T-cell (primary cell): ENCODE measurements around the gene FOXP1. TPM values are rescaled to one million over a fixed set of nuclear protein-coding genes. Genes with fewer than 3 reads are reported as not detected.
A peak's percentile ranks its signal among the peaks of the same experiment; 100 is the strongest.

ENCODE experiments used
- ATAC-seq, 4 experiments: fragments of 200-7000 bp in 3 of 4; fragments of 150-1000 bp in 1 of 4; cut with Tn5 transposase; replicated peaks in 1 of 4; 1 replicate in 3 of 4; 2 replicates in 1 of 4; pipeline ENCODE4 v1.10.0; 2021; ENCODE audit warnings: moderate library complexity in 3 of 4, mild to moderate bottlenecking in 2 of 4, moderate number of reproducible peaks in 1 of 4
- CTCF ChIA-PET, 2 donors: fragments of 300-600 bp; sonication (Branson Sonifier 250); formaldehyde crosslinking; loops; one replicate each; lab custom pipeline; 2022; ENCODE audit warnings: antibody characterized with exemption in 2 of 2; lab: Charles Lee
- POLR2A ChIA-PET, 2 donors: fragments of 300-600 bp; sonication (Branson Sonifier 250); formaldehyde crosslinking; loops; one replicate each; lab custom pipeline; 2022; ENCODE audit warnings: antibody characterized with exemption in 2 of 2; lab: Charles Lee
- DNase-seq, 35 experiments: peaks; one replicate each; pipeline versions ENCODE4 v3.0.0 to v3.0.0-alpha.2; 2013 to 2023
- H3K27ac ChIP-seq: one replicate; pipeline ENCODE4 v1.5.1; 2013; ENCODE audit warnings: low read length
- H3K27me3 ChIP-seq, 2 experiments: replicated peaks in 1 of 2; 1 replicate in 1 of 2; 2 replicates in 1 of 2; pipeline versions ENCODE4 v1.6.1 to v1.7.0; 2013; ENCODE audit warnings: low read length in 1 of 2, mixed read lengths in 1 of 2; ENCODE audit not compliant: control insufficient read depth in 2 of 2, insufficient read depth in 2 of 2; ENCODE audit errors: extremely low read depth in 1 of 2
- H3K36me3 ChIP-seq, 2 donors: 1 replicate in 1 of 2; 2 replicates in 1 of 2; pipeline versions ENCODE4 v1.6.1 to v1.7.0; 2013; ENCODE audit warnings: low read length in 1 of 2; ENCODE audit not compliant: control insufficient read depth in 2 of 2, insufficient read depth in 1 of 2; ENCODE audit errors: extremely low read depth in 1 of 2
- H3K4me1 ChIP-seq, 2 experiments: 1 replicate in 1 of 2; 2 replicates in 1 of 2; pipeline versions ENCODE4 v1.6.1 to v1.7.0; 2013; ENCODE audit warnings: low read length in 2 of 2, mixed read lengths in 1 of 2; ENCODE audit not compliant: insufficient read depth in 2 of 2, control insufficient read depth in 1 of 2; ENCODE audit errors: extremely low read depth in 1 of 2
- H3K4me3 ChIP-seq, 2 donors: 1 replicate in 1 of 2; 2 replicates in 1 of 2; pipeline versions ENCODE4 v1.5.1 to v1.7.0; 2013; ENCODE audit warnings: mild to moderate bottlenecking in 2 of 2, low read length in 1 of 2, moderate library complexity in 1 of 2; ENCODE audit not compliant: control insufficient read depth in 1 of 2; ENCODE audit errors: extremely low read depth in 1 of 2
- H3K9me3 ChIP-seq: 2 replicates; pipeline ENCODE4 v1.7.0; 2013
- H3K27ac Mint-ChIP-seq, 2 donors: one replicate each; pipeline ENCODE4 v1.8.0; 2020 to 2021; ENCODE audit warnings: mild to moderate bottlenecking in 2 of 2, mixed read lengths in 2 of 2
- H3K27me3 Mint-ChIP-seq, 2 donors: one replicate each; pipeline ENCODE4 v1.8.0; 2021 to 2022; ENCODE audit warnings: mixed read lengths in 2 of 2
- H3K36me3 Mint-ChIP-seq: one replicate; pipeline ENCODE4 v1.8.0; 2021; ENCODE audit warnings: mixed read lengths
- H3K4me1 Mint-ChIP-seq, 3 donors: one replicate each; pipeline ENCODE4 v1.8.0; 2020 to 2022; ENCODE audit warnings: mixed read lengths in 3 of 3, mild to moderate bottlenecking in 1 of 3
- H3K4me3 Mint-ChIP-seq, 3 donors: one replicate each; pipeline ENCODE4 v1.8.0; 2020 to 2022; ENCODE audit warnings: mild to moderate bottlenecking in 3 of 3, mixed read lengths in 3 of 3, moderate library complexity in 3 of 3
- H3K9me3 Mint-ChIP-seq, 3 donors: one replicate each; pipeline ENCODE4 v1.8.0; 2020 to 2022; ENCODE audit warnings: mixed read lengths in 3 of 3
- WGBS: methylation state at CpG from one replicate; pipeline ENCODE4 v1.1.5; 2013; ENCODE audit warnings: missing lambda C conversion rate; ENCODE audit not compliant: insufficient coverage; 5-methylcytosine and 5-hydroxymethylcytosine counted together
- total RNA-seq, 35 experiments: library from RNA in 6 of 35; stranded (reverse) in 6 of 35; fragments of 120-200 nt in 1 of 35; gene quantifications; one replicate each; pipeline versions ENCODE4 v1.2.1 to v1.2.4 and lab custom pipeline; 2013 to 2026

The FOXP1 gene
- total RNA-seq, 5 donors from 2014 or later (not counting 1 experiment from before 2014, with no cell fraction given), result 258 to 586 (median 290) TPM

GRCh38 chr3:71008350-71008935 lies 575.1 kb downstream of the FOXP1 start:
- peak in 1 of 4 experiments; percentile 6 for ATAC-seq
- no peaks in the 10 kb centered on the region for H3K27me3 ChIP-seq
- Mint-ChIP-seq H3K27ac (peak overlapping the region; percentile 82 to 85), H3K27me3 (no peaks in the 10 kb centered on the region), H3K9me3 (no peaks in the 10 kb centered on the region), H3K36me3 (peaks cover 8% of the 10 kb centered on the region), H3K4me1 (peaks cover 74 to 82% (median 76%) of the 10 kb centered on the region in 3 donors), H3K4me3 (peak overlapping the region in 1 of 3 donors; percentile 20)
- peak in 3 of 35 experiments; percentile 4 to 39 (median 15) for DNase-seq
- H3K4me3 ChIP-seq, result no peak overlapping the region
- peaks cover 28 to 51% of the 10 kb centered on the region in 2 experiments for H3K4me1 ChIP-seq
- ChIA-PET CTCF (interaction anchor here in 1 of 2 donors (0.7 to 0.9 kb wide), 3 partner anchors 375 to 673 kb away, joined by 3 read pairs; no protein-coding TSS in a partner anchor), POLR2A (interaction anchor here (0.6 to 1.4 kb wide), 6 partner anchors 11 to 293 kb away, joined by 3 to 7 read pairs (median 4); no protein-coding TSS in a partner anchor)
- no peaks in the 10 kb centered on the region for H3K9me3 ChIP-seq
- peak overlapping the region; percentile 46 for H3K27ac ChIP-seq
- H3K36me3 ChIP-seq, result peaks cover 0 to 6% of the 10 kb centered on the region in 2 donors
- 10% methylated on average over 2 of the region's 7 CpGs for WGBS

GRCh38 chr3:71006810-71007785 lies 576.4 kb downstream of the FOXP1 start:
- peaks cover 0 to 14% of the 10 kb centered on the region in 2 donors for H3K36me3 ChIP-seq
- H3K27ac ChIP-seq, result peak overlapping the region; percentile 19
- ATAC-seq (peak in 1 of 4 experiments; percentile 39), DNase-seq (peak in 1 of 35 experiments; percentile 61)
- CTCF ChIA-PET, result interaction anchor here (0.6 to 1.5 kb wide), 8 partner anchors 15 to 218 kb away, joined by 3 to 11 read pairs (median 4); no protein-coding TSS in a partner anchor
- 80% methylated on average over 1 of the region's 9 CpGs for WGBS
- Mint-ChIP-seq H3K36me3 (no peaks in the 10 kb centered on the region), H3K4me1 (peaks cover 62 to 84% (median 77%) of the 10 kb centered on the region in 3 donors), H3K4me3 (peak overlapping the region in 2 of 3 donors; percentile 20 to 31), H3K27ac (peak overlapping the region; percentile 66 to 85), H3K27me3 (no peaks in the 10 kb centered on the region), H3K9me3 (no peaks in the 10 kb centered on the region)
- POLR2A ChIA-PET, result interaction anchor here in 1 of 2 donors (0.6 to 0.7 kb wide), 2 partner anchors 55 to 508 kb away, joined by 3 to 4 read pairs; no protein-coding TSS in a partner anchor
- H3K27me3 ChIP-seq, result no peaks in the 10 kb centered on the region
- peaks cover 31 to 42% of the 10 kb centered on the region in 2 experiments for H3K4me1 ChIP-seq
- no peaks in the 10 kb centered on the region for H3K9me3 ChIP-seq
- H3K4me3 ChIP-seq, result no peak overlapping the region

- Mint-ChIP-seq H3K4me1 (peaks cover 53 to 84% (median 76%) of the 10 kb centered on the region in 3 donors), H3K9me3 (no peaks in the 10 kb centered on the region), H3K36me3 (peaks cover 7% of the 10 kb centered on the region), H3K27ac (peak overlapping the region; percentile 5 to 30), H3K4me3 (no peak overlapping the region), H3K27me3 (no peaks in the 10 kb centered on the region)
- H3K4me3 ChIP-seq, result no peak overlapping the region
- ATAC-seq, result no peak
- no peaks in the 10 kb centered on the region for H3K9me3 ChIP-seq
- no peaks in the 10 kb centered on the region for H3K27me3 ChIP-seq
- ChIA-PET CTCF (interaction anchor here in 1 of 2 donors (1.4 to 1.5 kb wide), 3 partner anchors 10 to 63 kb away, joined by 3 to 7 read pairs (median 3); no protein-coding TSS in a partner anchor), POLR2A (interaction anchor here in 1 of 2 donors (0.6 kb wide), 1 partner anchor 73 kb away, joined by 3 read pairs; no protein-coding TSS in a partner anchor)
- WGBS, result no CpG with 5 or more reads among the region's 10 CpGs
- peaks cover 24 to 32% of the 10 kb centered on the region in 2 experiments for H3K4me1 ChIP-seq
- H3K36me3 ChIP-seq, result peaks cover 0 to 26% of the 10 kb centered on the region in 2 donors
- H3K27ac ChIP-seq, result no peak overlapping the region
- no peak for DNase-seq
Observed at GRCh38 chr3:71005702-71006321, 577.7 kb downstream of the FOXP1 start.

GRCh38 chr3:71003511-71003910 lies 580.0 kb downstream of the FOXP1 start:
- Histone ChIP-seq H3K9me3 (no peaks in the 10 kb centered on the region), H3K4me3 (no peak overlapping the region), H3K4me1 (peaks cover 10 to 14% of the 10 kb centered on the region in 2 experiments), H3K27me3 (no peaks in the 10 kb centered on the region), H3K27ac (no peak overlapping the region), H3K36me3 (peaks cover 0 to 33% of the 10 kb centered on the region in 2 donors)
- Mint-ChIP-seq H3K27ac (no peak overlapping the region), H3K4me3 (no peak overlapping the region), H3K27me3 (no peaks in the 10 kb centered on the region), H3K4me1 (peaks cover 37 to 70% (median 67%) of the 10 kb centered on the region in 3 donors), H3K36me3 (peaks cover 16% of the 10 kb centered on the region), H3K9me3 (no peaks in the 10 kb centered on the region)
- no CpG with 5 or more reads among the region's 6 CpGs for WGBS
- ChIA-PET POLR2A (interaction anchor here in 1 of 2 donors (0.6 to 1.2 kb wide), 2 partner anchors 13 to 91 kb away, joined by 3 to 4 read pairs; no protein-coding TSS in a partner anchor), CTCF (interaction anchor here (0.6 to 1.2 kb wide), 3 partner anchors 74 to 506 kb away, joined by 3 to 5 read pairs (median 3); no protein-coding TSS in a partner anchor)
- no peak for ATAC-seq
- DNase-seq, result no peak

- Mint-ChIP-seq H3K4me1 (peaks cover 29 to 67% (median 61%) of the 10 kb centered on the region in 3 donors), H3K27ac (peak overlapping the region; percentile 5 to 74), H3K9me3 (no peaks in the 10 kb centered on the region), H3K4me3 (no peak overlapping the region), H3K36me3 (peaks cover 23% of the 10 kb centered on the region), H3K27me3 (no peaks in the 10 kb centered on the region)
- WGBS, result no CpG with 5 or more reads among the region's 2 CpGs
- ChIA-PET CTCF (interaction anchor here in 1 of 2 donors (0.5 kb wide), 1 partner anchor 474 kb away, joined by 3 read pairs; no protein-coding TSS in a partner anchor), POLR2A (interaction anchor here (0.6 to 0.7 kb wide), 2 partner anchors 54 to 1389 kb away, joined by 3 to 4 read pairs; no protein-coding TSS in a partner anchor)
- Histone ChIP-seq H3K4me1 (peaks cover 3 to 6% of the 10 kb centered on the region in 2 experiments), H3K27me3 (no peaks in the 10 kb centered on the region), H3K4me3 (no peak overlapping the region), H3K27ac (no peak overlapping the region), H3K36me3 (peaks cover 0 to 43% of the 10 kb centered on the region in 2 donors), H3K9me3 (no peaks in the 10 kb centered on the region)
- DNase-seq, result no peak
- ATAC-seq, result no peak
Observed at GRCh38 chr3:71002298-71002697, 581.2 kb downstream of the FOXP1 start.
